ENCODE results near the gene TPRKB.
"Not testable (repeated sequence)": the region's sequence is repeated elsewhere in the genome, so short reads cannot be mapped to it uniquely, and the experiment has no call there.

TPRKB gene

GRCh38 chr2:73700131-73700611 lies 37.0 kb downstream of the TPRKB start:
- no peak for DNase-seq (ENCODE audit: low spot score)

GRCh38 chr2:73699437-73699836 lies 37.7 kb downstream of the TPRKB start:
- no peak for DNase-seq (ENCODE audit: low spot score)

GRCh38 chr2:73698101-73698500 lies 39.0 kb downstream of the TPRKB start:
- DNase-seq (ENCODE audit: low spot score) = no peak

GRCh38 chr2:73697606-73698005 lies 39.5 kb downstream of the TPRKB start:
- no peak for DNase-seq (ENCODE audit: low spot score)

GRCh38 chr2:73696985-73697384 lies 40.2 kb downstream of the TPRKB start:
- not testable (repeated sequence) for DNase-seq (ENCODE audit: low spot score)

- not testable (repeated sequence) for DNase-seq (ENCODE audit: low spot score)
Observed at GRCh38 chr2:73696521-73696920, 40.6 kb downstream of the TPRKB start.

GRCh38 chr2:73690372-73691088 lies 46.6 kb downstream of the TPRKB start:
- not testable (repeated sequence) for DNase-seq (ENCODE audit: low spot score)

- not testable (repeated sequence) for DNase-seq (ENCODE audit: low spot score)
Observed at GRCh38 chr2:73688494-73688893, 48.7 kb downstream of the TPRKB start.

- no peak for DNase-seq (ENCODE audit: low spot score)
Observed at GRCh38 chr2:73685764-73686438, 51.2 kb downstream of the TPRKB start.

GRCh38 chr2:73684905-73685304 lies 52.2 kb downstream of the TPRKB start:
- DNase-seq (ENCODE audit: low spot score) = not testable (repeated sequence)

GRCh38 chr2:73684325-73684724 lies 52.8 kb downstream of the TPRKB start:
- not testable (repeated sequence) for DNase-seq (ENCODE audit: low spot score)

GRCh38 chr2:73679951-73680571 lies 57.1 kb downstream of the TPRKB start:
- peak; percentile 27 for DNase-seq (ENCODE audit: low spot score)

Measured in kidney capillary endothelial cell (primary cell).